ENCODE measurements around the gene SLC5A12. TPM values are rescaled to one million over a fixed set of nuclear protein-coding genes. Genes with fewer than 3 reads are reported as not detected.

The SLC5A12 gene
- total RNA-seq, 1 experiment from 2014 or later, result not detected

- intact Hi-C loops (cut with micrococcal nuclease; ENCODE audit: unreplicated experiment), result no loop called here
- CTCF ChIA-PET, result no interaction called here
Observed at GRCh38 chr11:26632691-26633159, 89.1 kb downstream of the SLC5A12 start.

GRCh38 chr11:26626346-26626745 is 95.5 kb downstream of the SLC5A12 start:
- Histone ChIP-seq H3K4me3 (ENCODE audit: low read depth in 2 of 2, low read length in 2 of 2) (no peak overlapping the region), H3K27me3 (ENCODE audit: control insufficient read depth, insufficient read depth, low read length) (no peaks in the 10 kb centered on the region), H3K9me3 (ENCODE audit: control insufficient read depth, insufficient read depth, low read depth, low read length) (no peaks in the 10 kb centered on the region), H3K4me1 (ENCODE audit: control insufficient read depth, insufficient read depth, low read length) (no peaks in the 10 kb centered on the region), H3K36me3 (ENCODE audit: control insufficient read depth, insufficient read depth, low read length) (no peaks in the 10 kb centered on the region), H3K27ac (ENCODE audit: low read length) (no peak overlapping the region)
- TF ChIP-seq REST (IDR thresholded peaks at IDR 0.05; ENCODE audit: insufficient read depth in 1 of 2, low read depth in 2 of 2, low read length in 1 of 2), result no peak
- TF ChIP-seq POLR2AphosphoS5 (IDR thresholded peaks at IDR 0.05; ENCODE audit: low read depth, low read length), result no peak
- TF ChIP-seq CTCF (IDR thresholded peaks at IDR 0.05), result no peak
- TF ChIP-seq TCF7L2 (IDR thresholded peaks at IDR 0.05; ENCODE audit: low read depth, low read length), result no peak
- TF ChIP-seq SIN3A (IDR thresholded peaks at IDR 0.05; ENCODE audit: borderline replicate concordance, insufficient read depth, low read depth, low read length), result no peak
- ATAC-seq (no peak), DNase-seq (ENCODE audit: low read depth, low spot score) (no peak)
- BruUV-seq (replicated peaks), result no TSS peak
- intact Hi-C loops (cut with micrococcal nuclease; ENCODE audit: unreplicated experiment) (no loop called here), in situ Hi-C loops (cut with HindIII; ENCODE audit: low pct_unique_long_range_greater_than_20kb, low sequenced_read_pairs) (no loop called here)
- ChIA-PET POLR2A (no interaction called here), CTCF (no interaction called here)

More at GRCh38 chr11:26632691-26633159, 89.1 kb downstream of the SLC5A12 start:
- TF ChIP-seq SIN3A (IDR thresholded peaks at IDR 0.05; ENCODE audit: borderline replicate concordance, insufficient read depth, low read depth, low read length), result no peak
- TF ChIP-seq CTCF (IDR thresholded peaks at IDR 0.05), result no peak
- no peak for TF ChIP-seq POLR2AphosphoS5 (IDR thresholded peaks at IDR 0.05; ENCODE audit: low read depth, low read length)
- TF ChIP-seq REST (IDR thresholded peaks at IDR 0.05; ENCODE audit: insufficient read depth in 1 of 2, low read depth in 2 of 2, low read length in 1 of 2), result no peak
- no peak for TF ChIP-seq TCF7L2 (IDR thresholded peaks at IDR 0.05; ENCODE audit: low read depth, low read length)
- H3K9me3 ChIP-seq (ENCODE audit: control insufficient read depth, insufficient read depth, low read depth, low read length), result no peaks in the 10 kb centered on the region
- no TSS peak for BruUV-seq (replicated peaks)
- POLR2A ChIA-PET, result no interaction called here
- no peaks in the 10 kb centered on the region for H3K4me1 ChIP-seq (ENCODE audit: control insufficient read depth, insufficient read depth, low read length)
- no peak overlapping the region for H3K4me3 ChIP-seq (ENCODE audit: low read depth in 2 of 2, low read length in 2 of 2)
- DNase-seq (ENCODE audit: low read depth, low spot score) (no peak), ATAC-seq (no peak)
- H3K27me3 ChIP-seq (ENCODE audit: control insufficient read depth, insufficient read depth, low read length), result no peaks in the 10 kb centered on the region
- in situ Hi-C loops (cut with HindIII; ENCODE audit: low pct_unique_long_range_greater_than_20kb, low sequenced_read_pairs), result no loop called here
- no peaks in the 10 kb centered on the region for H3K36me3 ChIP-seq (ENCODE audit: control insufficient read depth, insufficient read depth, low read length)
- H3K27ac ChIP-seq (ENCODE audit: low read length), result no peak overlapping the region
